DMS114 treated with DMSO at 0.1 percent for 48 hours (cell line): ENCODE data around the gene CNOT3.
"Not testable (repeated sequence)": the region's sequence is repeated elsewhere in the genome, so short reads cannot be mapped to it uniquely, and the experiment has no call there.

Experiments
- DNase-seq: peaks from one replicate; lab custom pipeline; 2025; ENCODE audit not compliant: unreplicated experiment; lab: John Stamatoyannopoulos, UW

Gene CNOT3

DNA sequence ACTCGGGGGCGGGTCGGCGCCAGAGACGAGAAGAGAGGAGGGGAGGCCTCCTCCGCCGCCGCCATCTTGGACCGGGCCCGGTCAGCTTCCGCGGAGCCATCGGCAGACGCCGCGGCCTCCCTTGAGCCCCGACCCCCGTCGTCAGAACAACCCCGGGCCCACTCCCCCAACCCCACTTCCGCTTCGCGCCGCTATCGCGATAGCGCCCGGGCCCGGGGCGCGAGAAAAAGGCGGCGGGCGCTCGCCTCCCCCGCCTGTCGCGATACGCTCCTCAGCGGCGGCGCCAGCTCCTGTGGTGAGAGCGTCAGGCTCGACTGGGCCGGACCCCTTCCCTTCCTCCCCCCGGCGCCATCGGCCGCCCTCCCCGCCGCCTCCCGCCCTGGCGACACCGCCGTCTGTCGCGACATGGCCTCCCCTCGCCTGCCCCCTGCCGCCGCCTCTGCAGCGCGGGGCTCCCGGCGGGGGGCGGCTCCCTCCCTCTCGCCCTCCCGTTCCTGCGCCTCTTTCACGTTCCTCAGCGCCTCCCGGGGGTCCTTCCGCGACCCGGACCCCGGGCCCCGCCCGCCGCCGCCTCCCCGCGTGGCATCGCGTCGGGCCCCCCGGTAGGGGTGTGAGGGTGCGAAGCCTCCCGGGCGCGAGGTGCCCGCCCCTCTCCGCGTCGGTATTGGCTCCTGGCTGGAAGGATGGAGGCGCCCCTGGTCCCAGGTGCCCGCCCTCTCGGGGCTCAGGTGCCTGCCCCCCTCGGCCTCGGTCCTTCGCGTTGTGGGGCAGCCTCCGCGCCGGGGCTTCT lies at the start of gene CNOT3:
TSS of gene CNOT3 (plus strand) at position 64 of the 790 bp plus-strand sequence. CDS start 5,217 bp downstream, outside the sequence.
- no peak for DNase-seq

DNA sequence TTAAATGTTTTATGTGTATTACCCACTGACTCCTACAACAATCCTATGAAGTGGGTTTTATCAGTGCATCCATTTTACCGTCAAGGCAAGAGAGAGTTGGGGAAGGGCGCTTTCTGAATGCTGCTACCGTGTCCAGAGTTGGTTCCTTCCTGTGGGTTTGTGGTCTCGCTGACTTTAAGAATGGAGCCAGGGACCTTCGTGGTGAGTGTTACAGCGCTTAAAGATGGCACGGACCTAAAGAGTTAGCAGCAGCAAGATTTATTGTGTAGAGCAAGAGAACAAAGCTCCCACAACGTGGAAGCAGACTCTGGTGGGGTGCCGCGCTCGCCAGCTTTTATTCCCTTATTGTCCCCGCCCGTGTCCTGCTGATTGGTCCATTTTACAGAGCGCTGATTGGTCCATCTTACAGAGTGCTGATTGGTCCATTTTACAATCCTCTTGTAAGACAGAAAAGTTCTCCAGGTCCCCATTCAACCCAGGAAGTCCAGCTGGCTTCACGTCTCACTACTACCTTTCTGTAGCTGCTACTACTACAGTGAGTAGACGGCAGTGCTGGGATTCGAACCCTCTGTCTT lies 43.0 kb upstream of the CNOT3 start:
- DNase-seq = no peak

DNA sequence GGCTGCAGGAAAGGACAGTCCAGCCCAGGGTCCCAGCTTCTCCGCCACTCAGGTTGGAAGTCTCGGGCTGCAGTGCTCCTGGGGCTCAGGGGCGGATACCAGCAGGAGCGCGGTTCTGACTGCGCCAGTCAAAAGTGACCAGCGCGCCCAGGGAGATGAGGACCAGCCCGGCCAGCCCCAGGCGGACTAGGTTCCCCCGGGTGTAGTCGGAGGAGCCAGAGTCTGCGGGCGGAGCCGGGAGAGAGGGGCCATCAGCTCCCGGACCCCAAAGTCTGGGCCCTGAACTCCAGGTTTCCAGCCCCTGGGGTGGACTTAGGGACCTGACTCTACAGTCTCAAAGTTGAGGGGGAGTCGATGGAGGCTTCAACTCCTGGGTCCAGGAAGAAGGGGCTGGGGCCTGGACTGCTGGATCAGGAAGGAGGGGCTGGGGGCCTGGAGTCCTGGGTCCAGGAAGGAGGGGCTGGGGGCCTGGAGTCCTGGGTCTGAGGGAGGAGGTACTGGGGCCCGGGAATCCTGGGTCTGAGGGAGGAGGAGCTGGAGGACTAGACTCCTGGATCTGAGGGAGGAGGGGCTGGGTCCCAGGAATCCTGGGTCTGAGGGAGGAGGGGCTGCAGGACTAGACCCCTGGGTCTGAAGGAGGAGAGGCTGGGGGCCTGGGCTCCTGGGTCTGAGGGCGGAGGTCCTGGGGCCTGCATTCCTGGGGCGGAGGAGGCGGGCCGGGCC lies 42.3 kb upstream of the CNOT3 start:
- DNase-seq = no peak

DNA sequence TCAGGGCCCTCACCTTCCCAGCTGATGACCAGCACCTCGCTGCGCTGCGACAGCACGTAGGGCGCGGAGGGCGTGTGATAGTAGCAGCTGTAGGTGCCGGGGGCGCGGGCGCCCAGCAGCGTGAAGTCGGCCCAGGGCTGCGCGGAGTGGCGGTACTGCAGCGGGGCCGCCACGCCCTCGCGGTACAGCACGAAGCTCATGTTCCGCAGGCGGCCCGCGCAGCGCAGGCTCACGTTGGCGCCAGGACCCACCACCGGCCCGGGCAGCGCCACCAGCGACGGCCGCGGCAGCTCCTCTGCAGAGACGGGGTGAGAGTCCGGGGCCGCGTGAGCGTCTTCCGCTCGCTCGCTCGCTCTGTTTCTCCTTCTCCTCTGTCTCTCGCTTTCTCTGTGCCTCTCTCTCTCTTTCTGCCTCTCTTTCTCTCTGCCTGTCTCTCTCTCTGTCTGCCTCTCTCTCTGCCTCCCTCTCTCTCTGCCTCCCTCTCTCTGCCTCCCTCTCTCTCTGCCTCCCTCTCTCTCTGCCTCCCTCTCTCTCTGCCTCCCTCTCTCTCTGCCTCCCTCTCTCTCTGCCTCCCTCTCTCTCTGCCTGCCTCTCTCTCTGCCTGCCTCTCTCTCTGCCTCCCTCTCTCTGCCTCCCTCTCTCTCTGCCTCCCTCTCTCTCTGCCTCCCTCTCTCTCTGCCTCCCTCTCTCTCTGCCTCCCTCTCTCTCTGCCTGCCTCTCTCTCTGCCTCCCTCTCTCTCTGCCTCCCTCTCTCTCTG lies 41.5 kb upstream of the CNOT3 start:
- not testable (repeated sequence) for DNase-seq

DNA sequence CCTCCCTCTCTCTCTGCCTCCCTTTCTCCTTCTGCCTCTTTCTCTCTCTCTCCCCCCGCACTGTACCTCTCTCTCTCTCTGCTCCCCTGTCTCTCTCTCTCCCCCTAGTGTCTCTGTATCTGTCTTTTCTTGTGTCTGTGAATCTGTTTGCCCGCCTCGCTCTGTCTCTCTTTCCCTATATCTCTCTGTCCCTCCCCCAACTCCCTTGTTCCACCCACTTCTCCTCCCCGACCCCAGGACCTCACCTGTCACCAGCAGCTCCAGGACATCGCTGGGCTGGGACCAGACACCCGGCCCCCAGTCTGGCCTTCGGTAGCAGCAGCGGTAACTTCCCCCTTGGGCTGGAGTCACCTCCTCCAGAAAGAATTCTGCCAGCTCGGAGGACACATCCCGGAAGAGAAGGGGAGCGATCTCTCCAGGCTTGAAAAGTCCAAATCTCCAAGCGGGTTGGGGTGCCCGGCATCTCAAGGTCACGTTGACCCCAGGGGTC lies 40.9 kb upstream of the CNOT3 start:
- DNase-seq = peak; percentile 60

DNA sequence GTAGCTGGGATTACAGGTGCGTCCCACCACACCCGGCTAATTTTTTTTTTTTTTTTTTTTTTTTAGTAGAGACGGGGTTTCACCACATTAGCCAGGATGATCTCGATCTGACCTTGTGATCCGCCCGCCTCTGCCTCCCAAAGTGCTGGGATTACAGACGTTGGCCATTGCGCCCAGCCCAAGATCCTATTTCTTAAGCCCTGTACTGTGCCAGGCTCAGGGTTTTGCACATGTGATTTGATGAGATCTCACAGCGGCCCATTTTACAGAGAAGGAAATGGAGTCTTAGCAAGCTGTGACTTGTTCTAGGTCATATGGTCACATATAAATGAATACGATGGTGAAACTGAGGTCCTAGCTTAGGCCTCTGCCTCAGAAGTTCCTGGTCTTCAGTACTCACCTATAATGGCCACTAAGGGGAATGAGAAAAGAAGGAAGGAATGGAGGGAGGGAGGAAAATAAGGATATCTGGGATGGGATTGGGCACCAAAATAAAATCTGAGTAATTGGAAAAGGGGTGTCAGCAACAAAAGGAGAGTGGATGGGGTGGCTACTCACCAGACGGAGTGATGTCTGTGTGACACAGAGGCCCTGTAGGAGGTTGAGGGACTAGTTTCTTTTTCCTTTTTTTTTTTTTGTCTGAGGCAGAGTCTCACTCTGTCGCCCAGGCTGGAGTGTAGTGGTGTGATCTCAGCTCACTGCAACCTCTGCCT lies 38.2 kb upstream of the CNOT3 start:
- DNase-seq = no peak

DNA sequence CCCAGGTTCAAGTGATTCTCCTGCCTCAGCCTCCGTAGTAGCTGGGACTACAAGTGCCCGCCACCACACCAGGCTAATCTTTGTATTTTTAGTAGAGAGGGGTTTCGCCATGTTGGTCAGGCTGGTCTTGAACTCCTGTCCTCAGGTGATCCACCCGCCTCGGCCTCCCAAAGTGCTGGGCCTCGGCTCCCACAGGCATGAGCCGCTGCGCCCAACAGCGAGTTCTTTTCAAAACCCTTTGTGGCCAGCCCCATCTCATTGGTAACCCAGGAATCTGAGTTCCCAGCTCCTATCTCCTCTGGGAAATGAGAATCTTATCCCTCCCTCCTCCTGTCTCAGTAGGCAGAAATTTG lies 37.7 kb upstream of the CNOT3 start:
- not testable (repeated sequence) for DNase-seq

DNA sequence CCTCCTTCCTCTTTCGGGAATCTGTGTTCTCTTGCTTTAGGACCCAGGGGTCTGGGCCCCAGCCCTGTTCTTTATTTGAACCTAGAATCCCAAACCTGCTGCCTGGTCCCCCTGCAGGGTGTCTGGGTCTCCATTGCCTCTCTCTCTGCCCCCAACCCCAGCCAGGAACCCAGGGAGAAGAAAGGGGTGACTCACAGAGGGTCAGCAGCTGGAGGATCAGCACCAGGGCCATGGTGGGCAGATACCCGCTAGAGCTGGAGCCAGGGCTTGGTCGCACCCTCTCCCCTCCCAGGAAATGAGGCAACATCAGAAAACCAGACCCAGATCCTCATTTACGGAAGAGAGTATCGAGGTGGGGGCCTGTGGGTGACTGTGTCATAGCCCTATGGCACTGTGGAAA lies 37.0 kb upstream of the CNOT3 start, which contains the start of gene OSCAR:
TSS of gene OSCAR (minus strand) at position 243 of the 400 bp plus-strand sequence. CDS start at position 232, 11 bp downstream.
- DNase-seq = no peak

DNA sequence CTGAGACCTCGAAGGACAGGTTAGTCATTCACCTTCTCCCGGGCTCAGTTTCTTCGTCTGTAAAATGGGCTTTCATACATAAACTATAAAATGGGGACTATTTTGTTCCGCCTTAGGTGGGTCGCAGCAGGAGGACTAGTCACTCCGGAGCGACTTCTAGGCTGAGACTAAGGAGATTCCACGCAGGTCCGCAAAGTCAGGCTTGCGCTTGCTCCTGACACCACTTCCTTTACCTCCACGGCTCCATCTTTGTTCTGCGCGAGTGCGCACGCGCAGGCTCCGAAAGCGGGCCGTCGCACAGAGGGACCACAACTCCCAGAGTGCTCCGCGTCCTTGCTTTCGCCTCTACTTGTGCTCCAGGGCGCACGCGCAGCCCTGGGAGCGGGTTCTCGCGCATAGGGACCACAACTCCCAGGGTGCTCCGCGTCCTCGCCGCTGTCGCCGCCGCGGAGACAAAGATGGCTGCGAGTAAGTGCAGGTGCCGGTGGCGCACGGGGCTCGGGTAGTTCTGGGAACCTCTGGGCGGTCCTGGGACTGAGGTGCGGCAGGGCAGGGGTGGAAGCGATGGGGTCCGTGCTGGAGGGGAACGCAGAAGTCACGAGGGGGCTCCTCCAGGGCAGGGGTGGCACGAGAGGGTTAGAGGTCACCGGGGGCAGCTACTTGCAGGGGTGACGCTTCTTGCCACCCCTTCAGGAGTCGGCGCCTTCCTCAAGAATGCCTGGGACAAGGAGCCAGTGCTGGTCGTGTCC lies 35.0 kb upstream of the CNOT3 start, which contains the start of gene NDUFA3:
TSS of gene NDUFA3 (plus strand) at position 435 of the 749 bp plus-strand sequence. CDS start at position 459, 24 bp downstream.
- peak; percentile 97 for DNase-seq

DNA sequence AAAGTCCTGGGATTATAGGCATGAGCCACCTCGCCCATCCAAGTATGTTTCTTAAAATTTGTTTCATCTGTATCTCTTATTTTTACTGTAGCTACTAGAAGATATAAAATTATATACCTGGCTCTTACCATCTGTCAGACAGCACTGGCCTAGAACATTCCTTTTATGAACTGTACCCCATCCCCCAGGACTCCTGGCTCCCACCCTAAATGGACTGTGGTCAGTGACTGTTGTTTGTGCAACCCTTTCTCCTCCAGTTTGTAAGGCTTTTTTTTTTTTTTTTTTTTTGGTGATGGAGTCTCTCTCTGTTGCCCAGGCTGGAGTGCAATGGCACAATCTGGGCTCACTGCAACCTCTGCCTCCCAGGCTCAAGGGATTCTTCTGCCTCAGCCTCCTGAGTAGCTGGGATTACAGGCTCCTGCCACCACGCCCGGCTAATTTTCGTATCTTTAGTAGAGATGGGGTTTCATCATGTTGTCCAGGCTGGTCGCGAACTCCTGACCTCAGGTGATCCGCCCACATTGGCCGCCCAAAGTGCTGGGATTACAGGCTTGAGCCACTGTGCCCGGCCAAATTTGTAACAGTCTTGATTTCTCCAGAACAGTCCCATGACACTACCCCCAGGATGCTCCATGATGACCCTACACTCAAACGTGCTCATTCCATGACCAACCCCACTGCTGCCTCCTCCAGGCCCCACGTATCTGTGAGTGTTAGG lies 32.4 kb upstream of the CNOT3 start:
- DNase-seq = no peak

DNA sequence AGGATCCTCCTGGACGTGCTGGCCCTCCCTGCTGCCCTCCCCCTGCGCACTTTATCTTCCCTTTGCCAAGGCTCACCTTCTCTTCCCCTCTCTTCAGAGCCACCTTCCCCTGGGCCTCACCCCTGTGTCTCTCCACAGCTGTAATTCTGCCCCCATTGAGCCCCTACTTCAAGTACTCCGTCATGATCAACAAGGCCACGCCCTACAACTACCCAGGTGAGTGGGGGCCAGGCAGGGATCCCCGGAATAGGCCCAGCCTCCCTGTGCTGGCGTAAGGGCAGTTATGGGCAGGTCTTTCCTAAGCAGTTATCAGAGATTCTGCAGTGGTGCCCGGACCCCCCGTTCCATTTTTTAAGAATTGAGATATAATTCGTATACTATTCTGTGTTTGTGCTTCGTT lies 31.8 kb upstream of the CNOT3 start:
- no peak for DNase-seq

DNA sequence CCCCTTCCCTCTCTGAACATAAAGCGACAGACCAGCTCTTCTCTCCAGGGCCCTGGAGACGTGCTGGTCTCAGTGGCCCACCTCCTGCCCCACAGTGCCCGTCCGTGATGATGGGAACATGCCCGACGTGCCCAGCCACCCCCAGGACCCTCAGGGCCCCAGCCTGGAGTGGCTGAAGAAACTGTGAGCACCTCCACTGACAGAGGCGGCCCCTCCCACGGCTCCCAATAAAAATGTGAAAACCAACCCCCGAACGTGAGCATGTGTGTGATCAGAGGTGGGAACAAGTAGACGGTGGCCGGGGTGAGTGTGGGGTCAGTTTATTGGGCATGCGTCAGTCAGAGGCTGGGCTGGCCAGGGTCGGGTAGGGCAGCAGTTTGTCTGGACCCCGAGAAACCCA lies 30.8 kb upstream of the CNOT3 start:
- DNase-seq = no peak

DNA sequence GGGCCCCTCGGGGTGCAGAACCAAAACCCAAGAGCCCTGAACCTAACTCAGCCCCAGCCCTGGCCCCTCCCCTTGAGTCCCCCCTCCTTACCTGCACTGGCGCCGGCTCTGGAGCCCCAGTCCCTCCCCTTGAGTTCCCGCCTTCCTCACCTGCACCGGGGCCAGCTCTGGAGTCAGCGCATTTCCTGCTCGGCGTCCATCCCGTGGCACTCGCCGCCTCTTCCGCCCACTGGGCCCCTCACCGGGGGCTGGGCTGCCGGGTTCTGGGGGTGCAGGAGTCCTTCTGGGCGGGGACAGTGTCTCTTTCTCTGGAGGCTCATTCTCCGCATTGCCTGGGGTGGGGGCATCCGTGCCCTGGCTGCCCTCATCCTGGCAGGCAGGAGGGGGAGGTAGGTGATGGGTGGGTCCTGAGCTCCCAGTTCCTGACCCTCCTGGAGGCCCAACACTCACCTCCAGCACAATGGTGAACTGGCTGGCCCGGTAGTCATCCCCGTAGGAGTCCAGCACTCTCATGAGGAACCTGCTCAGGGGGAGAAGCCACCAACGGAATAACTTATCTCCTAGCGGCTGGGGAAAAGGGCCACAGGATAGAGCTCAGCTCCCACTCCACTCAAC lies 29.6 kb upstream of the CNOT3 start:
- DNase-seq = no peak

DNA sequence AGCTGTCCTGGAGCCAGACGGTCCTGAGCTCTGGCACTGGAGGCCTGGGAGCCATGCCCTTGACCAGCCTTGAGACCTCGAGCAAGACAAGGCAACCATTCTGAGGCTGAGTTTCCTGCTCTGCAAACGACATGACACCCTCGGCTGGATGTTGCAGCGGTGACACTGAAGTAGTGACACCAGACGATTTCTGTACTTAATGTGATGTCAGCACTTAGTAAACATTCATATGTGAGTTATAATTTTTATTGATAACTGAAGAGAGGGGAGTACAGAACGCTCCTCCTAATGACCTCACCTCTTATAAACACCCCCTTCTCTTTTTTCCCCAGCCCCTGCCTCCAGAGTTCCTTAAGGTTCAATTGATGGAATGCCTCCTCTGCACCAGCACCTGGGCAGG lies 29.1 kb upstream of the CNOT3 start:
- DNase-seq = no peak

DNA sequence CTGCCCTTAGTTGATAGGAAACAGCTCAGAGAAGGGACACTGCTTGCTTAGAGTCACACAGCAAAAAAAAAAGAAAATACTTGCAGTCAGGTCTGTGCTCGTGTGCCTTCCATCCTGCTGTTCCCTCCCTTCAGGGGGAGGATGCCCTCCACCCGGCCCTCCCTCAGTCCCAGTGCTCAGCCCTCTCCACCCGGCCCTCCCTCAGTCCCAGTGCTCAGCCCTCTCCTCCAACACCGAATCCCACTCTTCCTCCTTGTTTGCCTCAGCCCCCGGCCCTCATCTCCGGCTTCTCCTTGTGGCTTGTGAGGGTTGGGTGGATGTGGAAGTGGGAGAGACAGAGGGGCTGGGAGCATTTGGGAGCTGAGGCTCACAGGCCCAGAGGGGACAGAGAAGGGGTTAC lies 27.9 kb upstream of the CNOT3 start:
- DNase-seq = no peak

DNA sequence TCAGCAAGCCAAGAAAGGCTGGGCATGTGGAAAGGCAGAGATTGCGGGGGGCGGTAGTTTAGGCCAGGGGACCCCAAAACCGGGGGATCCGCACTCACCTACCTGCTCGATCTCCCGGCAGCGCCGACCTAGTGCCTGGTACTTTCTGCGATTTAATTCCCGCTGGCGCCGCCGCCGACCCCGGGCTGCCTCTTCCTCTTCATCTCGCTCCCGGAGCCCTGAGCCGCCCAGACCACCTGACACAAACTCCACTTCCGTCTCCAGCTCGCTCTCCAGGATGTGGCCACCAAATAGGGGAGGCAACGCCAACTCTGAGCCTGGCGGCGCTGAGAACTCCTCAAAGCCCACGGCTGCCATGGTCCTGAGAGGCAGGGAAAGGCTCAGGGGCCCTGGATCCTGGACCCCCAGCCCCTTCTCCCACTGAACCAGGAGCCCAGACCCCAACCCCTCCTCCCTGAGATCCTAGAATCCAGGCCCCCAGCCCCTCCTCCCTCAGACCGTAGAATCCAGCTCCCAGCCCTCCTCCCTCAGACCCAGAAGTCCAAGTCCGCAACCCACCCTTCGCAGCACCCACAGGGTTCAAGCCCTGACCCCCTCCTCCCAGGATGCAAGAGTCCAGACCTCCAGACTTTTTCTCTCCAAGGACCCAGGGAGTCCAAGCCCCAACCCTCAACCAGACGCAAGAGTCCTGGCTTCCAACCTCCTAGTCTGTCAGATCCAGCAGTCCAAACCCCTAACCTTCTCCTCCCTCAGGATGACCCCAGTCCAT lies 23.0 kb upstream of the CNOT3 start:
- peak; percentile 54 for DNase-seq

DNA sequence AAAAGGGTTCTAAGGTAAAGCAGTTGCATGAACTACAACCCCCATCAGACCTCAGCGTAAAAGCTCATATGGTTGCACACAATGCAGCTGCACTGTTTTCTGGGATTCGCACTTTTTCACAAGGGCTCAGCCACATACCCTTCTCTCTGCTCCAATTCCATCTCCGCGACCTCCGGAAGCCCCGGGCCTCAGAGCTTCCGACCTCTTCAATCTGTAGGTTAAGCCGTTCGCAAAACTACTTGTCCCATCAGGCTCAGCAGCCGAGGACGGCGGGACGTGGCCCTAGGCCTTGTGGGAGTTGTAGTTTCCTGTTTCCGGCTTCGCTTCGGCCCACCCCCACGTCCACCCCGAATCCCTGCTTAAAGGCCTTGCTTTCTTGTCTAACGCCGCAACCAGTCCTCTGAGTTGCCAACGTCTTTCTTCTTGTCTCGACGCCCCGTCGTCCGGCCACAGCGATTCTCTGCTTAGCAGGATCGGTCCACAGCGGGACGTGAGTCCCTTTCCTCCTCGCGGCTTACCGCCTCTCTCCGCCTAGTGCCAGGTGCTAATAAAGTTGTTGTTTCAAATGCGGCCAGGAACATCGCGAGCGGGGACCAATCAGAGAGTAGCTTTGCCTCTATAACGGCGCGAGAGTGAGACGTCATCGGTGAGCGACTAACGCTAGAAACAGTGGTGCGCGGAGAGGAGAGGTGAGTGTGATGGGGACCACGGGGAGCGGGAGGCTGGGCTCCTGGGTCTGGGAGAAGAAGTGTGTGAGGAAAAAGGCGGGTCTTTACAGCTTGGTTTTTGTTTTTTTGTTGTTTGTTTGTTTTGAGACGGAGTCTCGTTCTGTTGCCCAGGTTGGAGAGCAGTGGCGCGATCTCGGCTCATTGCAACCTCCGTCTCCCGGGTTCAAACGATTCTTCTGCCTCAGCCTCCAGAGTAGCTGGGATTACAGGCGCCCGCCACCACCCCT lies 22.2 kb upstream of the CNOT3 start, which contains the start of the genes PRPF31 and TFPT:
TSS of gene PRPF31 (plus strand) at position 646 of the 955 bp plus-strand sequence. CDS start 2,525 bp downstream, outside the sequence.
TSS of gene TFPT (minus strand) at position 549 of the 955 bp plus-strand sequence. CDS start at position 161, 388 bp downstream.
- DNase-seq = peak; percentile 98
